Activated CD4-positive, alpha-beta T cell treated with anti-CD3 and anti-CD28 coated beads for 36 hours (primary cell): ENCODE data around the gene PRR19. TPM values are rescaled to one million over a fixed set of nuclear protein-coding genes. Genes with fewer than 3 reads are reported as not detected.
A peak's percentile ranks its signal among the peaks of the same experiment; 100 is the strongest.

Experiments used
- ATAC-seq: fragments of 200-7000 bp; cut with Tn5 transposase; one replicate; pipeline ENCODE4 v1.10.0; 2021; ENCODE audit warnings: mild to moderate bottlenecking, moderate library complexity
- CTCF ChIA-PET: fragments of 350-600 bp; sonication (Branson Sonifier 250); formaldehyde crosslinking; loops from one replicate; lab custom pipeline; 2021; ENCODE audit warnings: antibody characterized with exemption; lab: Charles Lee
- POLR2A ChIA-PET: fragments of 350-600 bp; sonication (Branson Sonifier 250); formaldehyde crosslinking; loops from one replicate; lab custom pipeline; 2021; ENCODE audit warnings: antibody characterized with exemption, inconsistent platforms; lab: Charles Lee
- DNase-seq: peaks from one replicate; pipeline ENCODE4 v3.0.0-alpha.2; 2020
- H3K27ac Mint-ChIP-seq: one replicate; pipeline ENCODE4 v1.8.0; 2021; ENCODE audit warnings: mixed read lengths
- H3K27me3 Mint-ChIP-seq: one replicate; pipeline ENCODE4 v1.8.0; 2021; ENCODE audit warnings: mixed read lengths
- H3K36me3 Mint-ChIP-seq: one replicate; pipeline ENCODE4 v1.8.0; 2021; ENCODE audit warnings: low read depth, mixed read lengths
- H3K4me1 Mint-ChIP-seq: one replicate; pipeline ENCODE4 v1.8.0; 2021; ENCODE audit warnings: mixed read lengths
- H3K4me3 Mint-ChIP-seq: one replicate; pipeline ENCODE4 v1.8.0; 2021; ENCODE audit warnings: mild to moderate bottlenecking, moderate library complexity, mixed read lengths
- H3K9me3 Mint-ChIP-seq: one replicate; pipeline ENCODE4 v1.8.0; 2021; ENCODE audit warnings: low read depth, mixed read lengths
- intact Hi-C, 2 experiments: fragments of 100-400 bp; cut with DNase I in 1 of 2; cut with micrococcal nuclease in 1 of 2; formaldehyde crosslinking; loops; one replicate each; pipeline versions ENCODE4 v1.14.2 to v1.15.1; 2022 to 2024; cut with DNase I, micrococcal nuclease
- total RNA-seq, 2 experiments: library from RNA; stranded (reverse); gene quantifications; one replicate each; pipeline ENCODE4 v1.2.3, GENCODE V29; 2021

Gene PRR19
- total RNA-seq, 2 experiments from 2014 or later: 0.63 to 1.0 TPM

GRCh38 chr19:42297039-42297438 is 4.9 kb upstream of the PRR19 start:
- Mint-ChIP-seq H3K36me3 (peaks cover 9% of the 10 kb centered on the region), H3K9me3 (no peaks in the 10 kb centered on the region), H3K27me3 (no peaks in the 10 kb centered on the region), H3K27ac (no peak overlapping the region), H3K4me3 (no peak overlapping the region), H3K4me1 (peaks cover 7% of the 10 kb centered on the region)
- ChIA-PET CTCF (interaction anchor here (0.9 to 2.1 kb wide), 8 partner anchors 9 to 188 kb away, joined by 3 to 11 read pairs (median 4); partner anchors contain the start of gene POU2F2), POLR2A (no interaction called here)
- intact Hi-C loops: loop anchor here in 1 of 2 experiments (2.0 kb wide), 1 partner anchor 188 kb away; no protein-coding TSS in a partner anchor
- ATAC-seq (no peak), DNase-seq (no peak)

- ChIA-PET POLR2A (interaction anchor here (1.0 kb wide), 1 partner anchor 60 kb away, joined by 4 read pairs; the partner anchor contains the start of gene GSK3A), CTCF (interaction anchor here (0.5 to 1.0 kb wide), 4 partner anchors 10 to 230 kb away, joined by 3 read pairs; no protein-coding TSS in a partner anchor)
- peak overlapping the region; percentile 83 for H3K4me3 Mint-ChIP-seq
- DNase-seq: no peak
- H3K27ac Mint-ChIP-seq: peak overlapping the region; percentile 85
- no peaks in the 10 kb centered on the region for H3K9me3 Mint-ChIP-seq
- no peaks in the 10 kb centered on the region for H3K27me3 Mint-ChIP-seq
- no peak for ATAC-seq
- no peaks in the 10 kb centered on the region for H3K36me3 Mint-ChIP-seq
- H3K4me1 Mint-ChIP-seq: peaks cover 19% of the 10 kb centered on the region
- intact Hi-C loops: loop anchor here in 1 of 2 experiments (2.0 kb wide), 1 partner anchor 60 kb away; the partner anchor contains the start of gene GSK3A
These were observed 1.2 kb downstream of the PRR19 start for GRCh38 chr19:42303101-42303464.

GRCh38 chr19:42303876-42304275 is 1.9 kb downstream of the PRR19 start:
- H3K9me3 Mint-ChIP-seq: no peaks in the 10 kb centered on the region
- CTCF ChIA-PET: interaction anchor here (0.6 to 0.7 kb wide), 2 partner anchors 27 to 416 kb away, joined by 3 to 4 read pairs; no protein-coding TSS in a partner anchor
- no peaks in the 10 kb centered on the region for H3K36me3 Mint-ChIP-seq
- POLR2A ChIA-PET: no interaction called here
- no peak for DNase-seq
- intact Hi-C loops: loop anchor here in 1 of 2 experiments (2.0 kb wide), 1 partner anchor 61 kb away; the partner anchor contains the start of gene GSK3A
- no peak overlapping the region for H3K4me3 Mint-ChIP-seq
- peaks cover 19% of the 10 kb centered on the region for H3K4me1 Mint-ChIP-seq
- H3K27ac Mint-ChIP-seq: peak overlapping the region; percentile 15
- no peaks in the 10 kb centered on the region for H3K27me3 Mint-ChIP-seq
- ATAC-seq: no peak

GRCh38 chr19:42306646-42307045 is 4.7 kb downstream of the PRR19 start:
- no peak overlapping the region for H3K4me3 Mint-ChIP-seq
- H3K4me1 Mint-ChIP-seq: peaks cover 13% of the 10 kb centered on the region
- ATAC-seq: no peak
- no peak overlapping the region for H3K27ac Mint-ChIP-seq
- no peak for DNase-seq
- ChIA-PET CTCF (interaction anchor here (0.9 to 1.3 kb wide), 2 partner anchors 10 to 134 kb away, joined by 4 read pairs; no protein-coding TSS in a partner anchor), POLR2A (no interaction called here)
- H3K27me3 Mint-ChIP-seq: peaks cover 5% of the 10 kb centered on the region
- H3K9me3 Mint-ChIP-seq: no peaks in the 10 kb centered on the region
- intact Hi-C loops: no loop called here
- H3K36me3 Mint-ChIP-seq: no peaks in the 10 kb centered on the region

GRCh38 chr19:42309686-42310085 is 7.8 kb downstream of the PRR19 start:
- no peak for ATAC-seq
- Mint-ChIP-seq H3K4me3 (no peak overlapping the region), H3K9me3 (no peaks in the 10 kb centered on the region), H3K4me1 (peaks cover 9% of the 10 kb centered on the region), H3K36me3 (no peaks in the 10 kb centered on the region), H3K27ac (no peak overlapping the region), H3K27me3 (peaks cover 23% of the 10 kb centered on the region)
- no peak for DNase-seq
- intact Hi-C loops: no loop called here
- POLR2A ChIA-PET: no interaction called here
- CTCF ChIA-PET: no interaction called here

GRCh38 chr19:42311657-42312056 is 9.7 kb downstream of the PRR19 start:
- peaks cover 9% of the 10 kb centered on the region for H3K4me1 Mint-ChIP-seq
- ATAC-seq (no peak), DNase-seq (no peak)
- no peaks in the 10 kb centered on the region for H3K9me3 Mint-ChIP-seq
- intact Hi-C loops: no loop called here
- CTCF ChIA-PET: no interaction called here
- no peaks in the 10 kb centered on the region for H3K36me3 Mint-ChIP-seq
- H3K27ac Mint-ChIP-seq: no peak overlapping the region
- peaks cover 28% of the 10 kb centered on the region for H3K27me3 Mint-ChIP-seq
- no peak overlapping the region for H3K4me3 Mint-ChIP-seq
- POLR2A ChIA-PET: no interaction called here

GRCh38 chr19:42312370-42312769 is 10.4 kb downstream of the PRR19 start:
- Mint-ChIP-seq H3K4me1 (peaks cover 13% of the 10 kb centered on the region), H3K9me3 (no peaks in the 10 kb centered on the region), H3K27ac (no peak overlapping the region), H3K36me3 (no peaks in the 10 kb centered on the region), H3K27me3 (peaks cover 30% of the 10 kb centered on the region), H3K4me3 (peak overlapping the region; percentile 47)
- DNase-seq (no peak), ATAC-seq (no peak)
- intact Hi-C loops: no loop called here
- ChIA-PET CTCF (no interaction called here), POLR2A (no interaction called here)

GRCh38 chr19:42313096-42313839 is 11.3 kb downstream of the PRR19 start, which contains the start of gene TMEM145:
Gene TMEM145 (plus strand): TSS chr19:42313309. CDS start chr19:42313377, 68 bp downstream.
- Mint-ChIP-seq H3K9me3 (no peaks in the 10 kb centered on the region), H3K27me3 (peaks cover 30% of the 10 kb centered on the region), H3K4me1 (peaks cover 13% of the 10 kb centered on the region), H3K4me3 (peak within 1 kb of the TSS; percentile 47), H3K36me3 (no peaks in the 10 kb centered on the region), H3K27ac (no peak within 1 kb of the TSS)
- ATAC-seq (peak; percentile 75), DNase-seq (peak; percentile 75)
- intact Hi-C loops: loop anchor here in 1 of 2 experiments (1.0 kb wide), 1 partner anchor 11 kb away; the partner anchor contains the start of genes PAFAH1B3 and PRR19
- POLR2A ChIA-PET: no interaction called here
- CTCF ChIA-PET: no interaction called here

GRCh38 chr19:42313840-42314755 is 12.2 kb downstream of the PRR19 start:
- ChIA-PET POLR2A (interaction anchor here (0.5 kb wide), 1 partner anchor 100 kb away, joined by 3 read pairs; no protein-coding TSS in a partner anchor), CTCF (no interaction called here)
- no peak overlapping the region for H3K27ac Mint-ChIP-seq
- H3K4me1 Mint-ChIP-seq: peaks cover 13% of the 10 kb centered on the region
- ATAC-seq: no peak
- H3K4me3 Mint-ChIP-seq: peak overlapping the region; percentile 35
- no peaks in the 10 kb centered on the region for H3K36me3 Mint-ChIP-seq
- no peak for DNase-seq
- H3K27me3 Mint-ChIP-seq: peaks cover 30% of the 10 kb centered on the region
- no peaks in the 10 kb centered on the region for H3K9me3 Mint-ChIP-seq
- intact Hi-C loops: loop anchor here in 1 of 2 experiments (1.0 kb wide), 1 partner anchor 12 kb away; the partner anchor contains the start of genes PAFAH1B3 and PRR19

- POLR2A ChIA-PET: interaction anchor here (0.6 kb wide), 1 partner anchor 398 kb away, joined by 3 read pairs; no protein-coding TSS in a partner anchor
- H3K36me3 Mint-ChIP-seq: no peaks in the 10 kb centered on the region
- H3K4me1 Mint-ChIP-seq: peaks cover 13% of the 10 kb centered on the region
- no peak overlapping the region for H3K4me3 Mint-ChIP-seq
- ATAC-seq (no peak), DNase-seq (no peak)
- peaks cover 30% of the 10 kb centered on the region for H3K27me3 Mint-ChIP-seq
- intact Hi-C loops: no loop called here
- CTCF ChIA-PET: no interaction called here
- H3K9me3 Mint-ChIP-seq: no peaks in the 10 kb centered on the region
- no peak overlapping the region for H3K27ac Mint-ChIP-seq
These were observed 13.1 kb downstream of the PRR19 start for GRCh38 chr19:42315024-42315423.
